H9 (cell line): ENCODE measurements around the gene WDR91. TPM values are rescaled to one million over a fixed set of nuclear protein-coding genes. Genes with fewer than 3 reads are reported as not detected.

Experiments
- DNase-seq: peaks from one replicate; pipeline ENCODE4 v3.0.0-alpha.2; 2017
- H2AFZ ChIP-seq: one replicate; pipeline ENCODE4 v1.6.1; 2013; ENCODE audit warnings: mild to moderate bottlenecking, low read length, control low read depth, moderate library complexity
- H2AK5ac ChIP-seq: 2 replicates; pipeline ENCODE4 v1.6.1; 2013; ENCODE audit warnings: low read length, control low read depth, mixed read lengths; ENCODE audit not compliant: insufficient read length
- H2BK120ac ChIP-seq: one replicate; pipeline ENCODE4 v1.6.1; 2013; ENCODE audit warnings: low read depth, mild to moderate bottlenecking, low read length, control low read depth, inconsistent platforms; ENCODE audit not compliant: poor library complexity, severe bottlenecking
- H2BK12ac ChIP-seq: 2 replicates; pipeline ENCODE4 v1.6.1; 2013; ENCODE audit warnings: low read length, control low read depth, mixed read lengths, low read depth; ENCODE audit not compliant: insufficient read length
- H2BK15ac ChIP-seq: 2 replicates; pipeline ENCODE4 v1.6.1; 2013; ENCODE audit warnings: low read depth, low read length, control low read depth
- H2BK20ac ChIP-seq: one replicate; pipeline ENCODE4 v1.6.1; 2013; ENCODE audit warnings: low read depth, mild to moderate bottlenecking, low read length, control low read depth, inconsistent platforms; ENCODE audit not compliant: poor library complexity, severe bottlenecking
- H2BK5ac ChIP-seq: 2 replicates; pipeline ENCODE4 v1.6.1; 2013; ENCODE audit warnings: low read length, control low read depth, mixed read lengths; ENCODE audit not compliant: insufficient read length
- H3K14ac ChIP-seq: 2 replicates; pipeline ENCODE4 v1.6.1; 2013; ENCODE audit warnings: low read length, control low read depth; ENCODE audit not compliant: insufficient read depth
- H3K18ac ChIP-seq: 2 replicates; pipeline ENCODE4 v1.6.1; 2013; ENCODE audit warnings: low read depth, mild to moderate bottlenecking, mixed read lengths, low read length, control low read depth; ENCODE audit not compliant: insufficient read length
- H3K23ac ChIP-seq: 2 replicates; pipeline ENCODE4 v1.6.1; 2013; ENCODE audit warnings: low read length, control low read depth, mixed read lengths, low read depth; ENCODE audit not compliant: insufficient read length
- H3K23me2 ChIP-seq: 2 replicates; pipeline ENCODE4 v1.6.1; 2013; ENCODE audit warnings: low read depth, mild to moderate bottlenecking, mixed read lengths, low read length, control low read depth; ENCODE audit not compliant: insufficient read length, poor library complexity, severe bottlenecking
- H3K27ac ChIP-seq: 2 replicates; pipeline ENCODE4 v1.5.1; 2013; ENCODE audit warnings: low read length, control low read depth, mixed read lengths, low read depth; ENCODE audit not compliant: insufficient read length
- H3K27me3 ChIP-seq: 2 replicates; pipeline ENCODE4 v1.6.1; 2013; ENCODE audit warnings: low read length, control low read depth, inconsistent platforms; ENCODE audit not compliant: insufficient read depth
- H3K4ac ChIP-seq: 2 replicates; pipeline ENCODE4 v1.6.1; 2013; ENCODE audit warnings: low read depth, mild to moderate bottlenecking, control low read depth, inconsistent platforms, low read length, moderate library complexity
- H3K4me1 ChIP-seq: 2 replicates; pipeline ENCODE4 v1.6.1; 2013; ENCODE audit warnings: low read length, control low read depth, inconsistent platforms; ENCODE audit not compliant: insufficient read depth
- H3K4me2 ChIP-seq: 2 replicates; pipeline ENCODE4 v1.6.1; 2013; ENCODE audit warnings: low read length, control low read depth, mixed read lengths; ENCODE audit not compliant: insufficient read length, insufficient read depth
- H3K56ac ChIP-seq: 2 replicates; pipeline ENCODE4 v1.6.1; 2013; ENCODE audit warnings: low read depth, mild to moderate bottlenecking, mixed read lengths, low read length, control low read depth; ENCODE audit not compliant: insufficient read length
- H3K79me1 ChIP-seq: 2 replicates; pipeline ENCODE4 v1.6.1; 2013; ENCODE audit warnings: low read depth, mild to moderate bottlenecking, moderate library complexity, low read length, control low read depth, inconsistent platforms; ENCODE audit not compliant: insufficient read depth, poor library complexity, severe bottlenecking
- H3K79me2 ChIP-seq: 2 replicates; pipeline ENCODE4 v1.6.1; 2013; ENCODE audit warnings: low read length, control low read depth, inconsistent platforms; ENCODE audit not compliant: insufficient read depth
- H3K9ac ChIP-seq: 2 replicates; pipeline ENCODE4 v1.6.1; 2013; ENCODE audit warnings: low read length, control low read depth, mixed read lengths; ENCODE audit not compliant: insufficient read length; ENCODE audit errors: extremely low read depth
- H3K9me3 ChIP-seq: one replicate; pipeline ENCODE4 v1.6.1; 2013; ENCODE audit warnings: low read depth, low read length, inconsistent platforms; ENCODE audit not compliant: control insufficient read depth
- H3T11ph ChIP-seq: one replicate; pipeline ENCODE4 v1.6.1; 2013; ENCODE audit warnings: mild to moderate bottlenecking, low read length, control low read depth, inconsistent platforms
- H4K20me1 ChIP-seq: one replicate; pipeline ENCODE4 v1.6.1; 2013; ENCODE audit not compliant: control insufficient read depth, insufficient read length, insufficient read depth
- H4K5ac ChIP-seq: 2 replicates; pipeline ENCODE4 v1.6.1; 2013; ENCODE audit warnings: low read depth, mild to moderate bottlenecking, mixed read lengths, low read length, control low read depth; ENCODE audit not compliant: insufficient read length
- H4K8ac ChIP-seq: replicated peaks from 2 replicates; pipeline ENCODE4 v1.6.1; 2013; ENCODE audit warnings: low read length, control low read depth, mixed read lengths, low read depth; ENCODE audit not compliant: insufficient read length
- H4K91ac ChIP-seq: 2 replicates; pipeline ENCODE4 v1.6.1; 2013; ENCODE audit warnings: low read depth, mild to moderate bottlenecking, moderate library complexity, mixed read lengths, low read length, control low read depth; ENCODE audit not compliant: insufficient read length
- H3K27ac Mint-ChIP-seq, 3 experiments: 2 replicates in 2 of 3; 3 replicates in 1 of 3; pipeline ENCODE4 v1.8.0; 2020 to 2021; ENCODE audit warnings: mixed read lengths in 3 of 3, mild to moderate bottlenecking in 1 of 3, moderate library complexity in 1 of 3
- H3K27me3 Mint-ChIP-seq: 2 replicates; pipeline ENCODE4 v1.8.0; 2021; ENCODE audit warnings: low read depth, mild to moderate bottlenecking, moderate library complexity, mixed read lengths
- H3K36me3 Mint-ChIP-seq, 3 experiments: 2 replicates in 2 of 3; 3 replicates in 1 of 3; pipeline ENCODE4 v1.8.0; 2020 to 2021; ENCODE audit warnings: low read depth in 3 of 3, mixed read lengths in 3 of 3; ENCODE audit not compliant: insufficient read depth in 1 of 3
- H3K4me1 Mint-ChIP-seq, 2 experiments: 2 replicates each; pipeline ENCODE4 v1.8.0; 2020; ENCODE audit warnings: mixed read lengths in 2 of 2
- H3K4me3 Mint-ChIP-seq, 2 experiments: 2 replicates in 1 of 2; 3 replicates in 1 of 2; pipeline ENCODE4 v1.8.0; 2020 to 2021; ENCODE audit warnings: mild to moderate bottlenecking in 2 of 2, mixed read lengths in 2 of 2, moderate library complexity in 1 of 2
- H3K9me3 Mint-ChIP-seq, 2 experiments: 2 replicates in 1 of 2; 3 replicates in 1 of 2; pipeline ENCODE4 v1.8.0; 2020; ENCODE audit warnings: mild to moderate bottlenecking in 2 of 2, mixed read lengths in 2 of 2, moderate library complexity in 1 of 2
- WGBS: extraction: QIAGEN DNeasy Blood & Tissue Kit; methylation state at CpG from one replicate; pipeline ENCODE4 v1.1.7; 2013; ENCODE audit warnings: missing lambda C conversion rate, low lambda C conversion rate, mixed read lengths; ENCODE audit not compliant: insufficient read length; ENCODE audit errors: extremely low coverage; 5-methylcytosine and 5-hydroxymethylcytosine counted together
- total RNA-seq: library from RNA; stranded (reverse); gene quantifications from 2 replicates; pipeline ENCODE4 v1.2.1, GENCODE V29; 2021
- TF ChIP-seq, protein P1 (sequence below): fragments of 200-600 bp; sonication (generic); conservative IDR thresholded peaks from 3 replicates; pipeline ENCODE4 v1.8.0; 2021; ENCODE audit warnings: antibody characterized with exemption, mild to moderate bottlenecking

The WDR91 gene
- total RNA-seq, 1 experiment from 2014 or later: 9.4 TPM

DNA sequence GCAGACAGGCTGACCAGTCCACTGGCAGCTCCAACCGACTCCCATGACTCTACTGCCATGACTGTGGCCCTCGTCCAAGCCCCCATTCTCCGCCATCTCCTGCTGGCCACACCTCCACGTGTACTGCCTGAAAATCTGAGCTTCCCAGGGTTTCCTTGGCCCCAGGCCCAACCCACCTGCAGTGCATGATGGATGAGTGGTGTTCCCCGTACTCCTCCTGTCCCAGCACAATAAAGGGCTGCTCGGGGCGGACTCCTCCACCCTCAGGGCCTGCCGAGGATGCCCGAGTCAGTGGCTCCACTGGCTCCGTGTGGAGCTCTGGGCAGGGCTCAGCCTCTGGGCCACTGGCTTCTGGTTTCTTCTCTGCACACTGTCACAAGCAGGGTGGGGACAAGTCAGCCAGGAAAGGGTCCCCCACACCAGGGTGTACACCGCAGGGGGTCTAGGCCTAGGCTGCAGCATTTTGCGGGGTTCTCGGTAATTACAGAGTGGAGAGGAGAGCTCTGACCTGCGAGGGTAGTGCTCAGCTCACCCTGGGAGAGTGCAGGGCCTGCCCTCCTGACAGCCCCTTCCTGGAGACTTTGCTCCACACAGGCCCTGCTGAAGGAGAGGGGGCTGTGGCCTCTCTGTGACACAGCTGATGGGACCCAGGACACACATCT lies 15.2 kb downstream of the WDR91 start:
- no peak overlapping the region for H2AFZ ChIP-seq

More for the DNA sequence above, 15.2 kb downstream of the WDR91 start:
- Histone ChIP-seq H4K20me1 (no peaks in the 10 kb centered on the region), H3K23ac (no peak overlapping the region), H4K8ac (no peak overlapping the region), H4K91ac (no peak overlapping the region), H3K9ac (no peak overlapping the region), H3K4me1 (no peaks in the 10 kb centered on the region), H3T11ph (no peak overlapping the region), H3K18ac (no peak overlapping the region), H2BK12ac (no peak overlapping the region), H2BK20ac (no peak overlapping the region), H3K27me3 (no peaks in the 10 kb centered on the region), H3K56ac (no peak overlapping the region), H3K27ac (no peak overlapping the region), H2BK15ac (no peak overlapping the region), H3K79me2 (no peaks in the 10 kb centered on the region), H3K79me1 (no peaks in the 10 kb centered on the region), H3K4ac (no peak overlapping the region), H2BK120ac (no peak overlapping the region), H3K23me2 (no peaks in the 10 kb centered on the region), H2AK5ac (no peak overlapping the region), H4K5ac (no peak overlapping the region), H3K14ac (no peak overlapping the region), H2BK5ac (no peak overlapping the region), H3K4me2 (no peak overlapping the region), H3K9me3 (no peaks in the 10 kb centered on the region)
- Mint-ChIP-seq H3K27me3 (no peaks in the 10 kb centered on the region), H3K36me3 (peaks cover 6 to 44% (median 23%) of the 10 kb centered on the region in 3 experiments), H3K27ac (no peak overlapping the region), H3K9me3 (no peaks in the 10 kb centered on the region), H3K4me1 (peaks cover 0 to 5% of the 10 kb centered on the region in 2 experiments; a peak in 3 of 4 replicates), H3K4me3 (no peak overlapping the region; a peak in 1 of 5 replicates)
- DNase-seq: no peak
- no CpG with 5 or more reads among the region's 14 CpGs for whole genome bisulfite sequencing
- TF ChIP-seq, protein P1, sequence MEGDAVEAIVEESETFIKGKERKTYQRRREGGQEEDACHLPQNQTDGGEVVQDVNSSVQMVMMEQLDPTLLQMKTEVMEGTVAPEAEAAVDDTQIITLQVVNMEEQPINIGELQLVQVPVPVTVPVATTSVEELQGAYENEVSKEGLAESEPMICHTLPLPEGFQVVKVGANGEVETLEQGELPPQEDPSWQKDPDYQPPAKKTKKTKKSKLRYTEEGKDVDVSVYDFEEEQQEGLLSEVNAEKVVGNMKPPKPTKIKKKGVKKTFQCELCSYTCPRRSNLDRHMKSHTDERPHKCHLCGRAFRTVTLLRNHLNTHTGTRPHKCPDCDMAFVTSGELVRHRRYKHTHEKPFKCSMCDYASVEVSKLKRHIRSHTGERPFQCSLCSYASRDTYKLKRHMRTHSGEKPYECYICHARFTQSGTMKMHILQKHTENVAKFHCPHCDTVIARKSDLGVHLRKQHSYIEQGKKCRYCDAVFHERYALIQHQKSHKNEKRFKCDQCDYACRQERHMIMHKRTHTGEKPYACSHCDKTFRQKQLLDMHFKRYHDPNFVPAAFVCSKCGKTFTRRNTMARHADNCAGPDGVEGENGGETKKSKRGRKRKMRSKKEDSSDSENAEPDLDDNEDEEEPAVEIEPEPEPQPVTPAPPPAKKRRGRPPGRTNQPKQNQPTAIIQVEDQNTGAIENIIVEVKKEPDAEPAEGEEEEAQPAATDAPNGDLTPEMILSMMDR: no peak
